DOHH2 (cell line): Measurements from ENCODE around the gene SLFN13.

Experiments
- CTCF ChIP-seq: fragments of 200-600 bp; sonication (generic); IDR thresholded peaks from one replicate; pipeline ENCODE4 v1.5.1; 2014; ENCODE audit warnings: antibody characterized with exemption, mild to moderate bottlenecking, low read depth, low read length; ENCODE audit not compliant: poor library complexity, severe bottlenecking
- EZH2phosphoT487 ChIP-seq: fragments of 200-600 bp; sonication (generic); IDR thresholded peaks from 2 replicates; pipeline ENCODE4 v1.6.1; 2017; ENCODE audit warnings: borderline replicate concordance, mild to moderate bottlenecking, antibody characterized with exemption, low read length, moderate library complexity, mixed read lengths

- TF ChIP-seq CTCF: no peak
- no peak for TF ChIP-seq EZH2phosphoT487
Measured at GRCh38 chr17:35476283-35476820, 27.8 kb upstream of the SLFN13 start.
